ENCODE results near the gene ASNS.

The ASNS gene

DNA sequence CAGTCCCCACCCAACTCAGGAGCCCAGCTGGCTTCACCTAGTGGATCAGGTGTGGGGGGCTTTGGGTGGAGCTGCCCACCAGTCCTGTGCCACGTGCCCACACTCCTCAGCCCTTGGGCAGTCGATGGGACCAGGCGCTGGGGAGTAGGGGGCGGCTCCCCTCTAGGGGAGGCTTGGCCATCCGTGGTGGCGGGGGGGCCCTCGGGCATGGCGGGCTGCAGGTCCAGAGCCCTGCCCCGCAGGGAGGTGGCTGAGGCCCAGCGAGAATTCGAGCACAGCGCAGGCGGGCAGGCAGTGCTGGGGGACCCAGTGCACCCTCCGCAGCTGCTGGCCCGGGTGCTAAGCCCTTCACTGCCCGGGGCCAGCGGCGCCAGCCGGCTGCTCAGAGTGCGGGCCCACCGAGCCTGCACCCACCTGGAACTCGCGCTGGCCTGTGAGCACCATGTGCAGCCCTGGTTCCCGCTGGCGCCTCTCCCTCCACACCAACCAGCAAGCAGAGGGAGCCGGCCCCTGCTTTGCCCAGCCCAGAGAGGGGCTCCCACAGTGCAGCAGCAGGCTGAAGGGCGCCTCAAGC, 29.3 kb downstream of the ASNS start:
- no peak for DNase-seq

DNA sequence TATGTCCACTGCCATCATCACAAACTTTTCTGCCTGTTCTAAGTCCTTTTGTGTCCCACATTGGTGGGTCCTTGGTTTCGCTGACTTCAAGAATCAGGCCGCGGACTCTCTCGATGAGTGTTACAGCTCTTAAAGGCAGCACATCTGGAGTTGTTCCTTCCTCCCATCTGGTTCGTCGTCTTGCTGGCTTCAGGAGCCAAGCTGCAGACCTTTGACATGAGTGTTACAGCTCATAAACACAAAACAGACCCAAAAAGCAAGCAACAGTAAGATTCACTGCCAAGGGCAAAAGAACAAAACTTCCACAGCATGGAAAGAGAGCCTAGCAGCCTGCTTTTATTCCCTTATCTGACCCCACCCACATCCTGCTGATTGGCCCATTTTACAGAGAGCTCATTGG, 30.2 kb downstream of the ASNS start:
- no peak for DNase-seq

DNA sequence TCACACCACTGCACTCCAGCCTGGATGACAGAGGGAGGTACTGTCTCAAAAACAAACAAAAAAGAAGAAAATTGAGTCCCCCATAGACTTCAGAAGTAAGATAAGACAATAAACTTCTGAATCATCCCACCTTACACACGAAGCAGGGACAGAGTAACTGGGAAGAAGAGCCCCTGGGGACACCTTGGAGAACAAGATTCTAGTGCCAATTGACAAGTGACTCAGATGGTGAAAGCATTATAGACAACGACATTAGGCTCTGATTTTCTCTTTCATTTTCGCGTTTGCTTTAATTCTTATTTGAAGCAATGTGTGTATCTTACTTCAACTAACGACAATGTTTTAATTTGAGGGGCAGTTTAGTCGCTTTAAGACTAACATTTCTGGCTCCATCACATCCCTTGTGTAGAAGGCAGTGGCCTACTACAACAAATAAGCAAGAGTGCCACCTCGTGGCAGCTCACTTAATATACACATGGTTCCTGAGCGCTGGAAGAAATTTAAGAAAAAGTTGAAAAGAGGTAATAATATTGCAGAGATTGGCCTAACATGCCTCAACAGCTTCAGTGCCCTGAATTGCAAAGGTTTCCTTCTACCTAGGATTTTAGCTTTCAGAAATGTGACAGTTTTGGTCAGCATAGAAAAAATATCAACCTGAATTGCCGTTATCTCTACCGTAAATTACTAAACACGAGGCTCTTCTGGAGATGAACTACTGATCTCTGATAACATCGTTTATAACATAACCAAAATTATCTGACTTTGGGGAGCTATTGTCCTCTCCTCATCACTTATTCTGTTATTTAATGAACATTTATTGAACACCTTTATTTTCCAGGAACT, 36.7 kb downstream of the ASNS start:
- no peak for DNase-seq

DNA sequence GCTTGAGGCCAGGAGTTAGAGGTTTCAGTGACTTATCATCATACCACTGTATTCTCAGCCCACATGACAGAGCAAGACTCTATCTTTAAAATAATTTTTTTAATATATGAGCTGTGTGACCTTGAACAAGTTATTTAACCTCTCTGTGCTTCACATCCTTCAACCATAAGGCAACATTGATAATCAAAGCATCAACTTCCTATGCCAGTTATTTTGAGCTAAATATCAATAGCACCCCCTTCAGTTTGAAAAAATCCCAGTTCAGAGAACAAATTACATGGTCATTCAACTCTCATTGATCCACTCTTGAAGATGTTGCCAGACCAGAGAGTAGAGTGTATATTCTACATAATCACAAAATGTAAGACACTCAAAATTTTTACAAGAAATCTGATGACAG, 53.0 kb downstream of the ASNS start:
- no peak for DNase-seq

DNA sequence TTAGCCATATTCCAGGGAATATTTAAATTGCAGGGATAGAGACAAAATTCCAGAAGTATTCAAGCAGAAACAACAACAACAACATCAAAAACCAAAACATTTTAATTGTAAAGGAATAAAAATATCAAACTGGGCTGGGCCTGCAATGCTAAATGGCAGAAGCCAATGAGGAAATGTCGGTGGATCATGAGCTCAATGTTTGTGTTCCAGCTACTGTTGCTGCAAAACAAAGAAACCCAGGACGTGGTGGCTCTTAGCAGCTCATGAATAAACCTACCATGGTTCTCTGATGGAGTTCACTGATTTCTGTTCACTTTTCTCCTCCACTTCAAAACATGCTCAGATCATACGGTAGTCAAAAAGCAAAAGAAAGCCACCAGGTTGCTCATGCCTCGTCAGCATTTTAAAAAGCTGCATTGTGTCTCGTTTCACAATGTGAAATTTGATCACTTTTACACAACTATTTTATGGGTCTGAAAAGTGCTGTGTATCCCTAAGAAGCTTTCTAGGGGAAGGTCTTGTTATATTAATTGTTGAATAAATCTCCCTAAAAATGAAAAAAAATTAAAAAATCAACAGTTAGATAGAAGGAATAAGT, 54.0 kb downstream of the ASNS start:
- DNase-seq = no peak
